Subcutaneous adipose tissue (tissue), 4 donors: ENCODE data around the gene UFSP2. TPM values are rescaled to one million over a fixed set of nuclear protein-coding genes. Genes with fewer than 3 reads are reported as not detected.

Experiments used
- CTCF ChIP-seq: fragments of 450-650 bp; IDR thresholded peaks from one replicate; pipeline ENCODE4 v1.5.1; 2016; ENCODE audit warnings: low read depth, mild to moderate bottlenecking, control low read depth, antibody characterized with exemption, moderate library complexity
- total RNA-seq, 4 donors: library from RNA; depleted of rRNA; stranded (reverse); fragments of >200 nt; gene quantifications; one replicate each; pipeline ENCODE4 v1.1.0, GENCODE V29; 2016

Gene UFSP2, protein sequence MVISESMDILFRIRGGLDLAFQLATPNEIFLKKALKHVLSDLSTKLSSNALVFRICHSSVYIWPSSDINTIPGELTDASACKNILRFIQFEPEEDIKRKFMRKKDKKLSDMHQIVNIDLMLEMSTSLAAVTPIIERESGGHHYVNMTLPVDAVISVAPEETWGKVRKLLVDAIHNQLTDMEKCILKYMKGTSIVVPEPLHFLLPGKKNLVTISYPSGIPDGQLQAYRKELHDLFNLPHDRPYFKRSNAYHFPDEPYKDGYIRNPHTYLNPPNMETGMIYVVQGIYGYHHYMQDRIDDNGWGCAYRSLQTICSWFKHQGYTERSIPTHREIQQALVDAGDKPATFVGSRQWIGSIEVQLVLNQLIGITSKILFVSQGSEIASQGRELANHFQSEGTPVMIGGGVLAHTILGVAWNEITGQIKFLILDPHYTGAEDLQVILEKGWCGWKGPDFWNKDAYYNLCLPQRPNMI
- total RNA-seq, result 10 to 100 TPM; 22.9 to 43.6 (median 36.7) TPM

- no peak for TF ChIP-seq CTCF
Observed at GRCh38 chr4:185425647-185426352, at the start of gene UFSP2. Gene UFSP2 (minus strand): TSS chr4:185425964. CDS start chr4:185425868, 96 bp downstream.

DNA sequence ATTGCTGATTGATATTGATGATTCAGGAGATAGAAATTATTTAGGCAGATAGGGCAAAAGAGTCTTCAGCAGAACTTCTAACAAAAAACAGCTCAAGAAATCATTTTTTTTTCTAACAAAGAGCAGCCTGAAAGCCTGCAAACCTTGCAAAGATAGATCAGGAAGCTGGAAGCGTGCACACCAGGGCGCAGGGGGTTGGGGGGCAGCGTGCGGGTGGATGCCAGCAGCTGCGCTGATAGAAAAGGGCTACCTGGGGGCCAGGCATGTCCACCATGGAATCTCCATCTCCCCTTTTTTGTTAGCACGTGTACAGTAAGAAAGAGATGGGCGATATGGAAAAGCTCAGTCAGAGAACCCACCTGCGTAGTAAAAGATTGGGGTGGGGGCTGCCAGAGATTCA is 47.5 kb upstream of the UFSP2 start:
- TF ChIP-seq CTCF, result no peak

- TF ChIP-seq CTCF, result no peak
Observed at GRCh38 chr4:185472103-185472542, 46.4 kb upstream of the UFSP2 start.

DNA sequence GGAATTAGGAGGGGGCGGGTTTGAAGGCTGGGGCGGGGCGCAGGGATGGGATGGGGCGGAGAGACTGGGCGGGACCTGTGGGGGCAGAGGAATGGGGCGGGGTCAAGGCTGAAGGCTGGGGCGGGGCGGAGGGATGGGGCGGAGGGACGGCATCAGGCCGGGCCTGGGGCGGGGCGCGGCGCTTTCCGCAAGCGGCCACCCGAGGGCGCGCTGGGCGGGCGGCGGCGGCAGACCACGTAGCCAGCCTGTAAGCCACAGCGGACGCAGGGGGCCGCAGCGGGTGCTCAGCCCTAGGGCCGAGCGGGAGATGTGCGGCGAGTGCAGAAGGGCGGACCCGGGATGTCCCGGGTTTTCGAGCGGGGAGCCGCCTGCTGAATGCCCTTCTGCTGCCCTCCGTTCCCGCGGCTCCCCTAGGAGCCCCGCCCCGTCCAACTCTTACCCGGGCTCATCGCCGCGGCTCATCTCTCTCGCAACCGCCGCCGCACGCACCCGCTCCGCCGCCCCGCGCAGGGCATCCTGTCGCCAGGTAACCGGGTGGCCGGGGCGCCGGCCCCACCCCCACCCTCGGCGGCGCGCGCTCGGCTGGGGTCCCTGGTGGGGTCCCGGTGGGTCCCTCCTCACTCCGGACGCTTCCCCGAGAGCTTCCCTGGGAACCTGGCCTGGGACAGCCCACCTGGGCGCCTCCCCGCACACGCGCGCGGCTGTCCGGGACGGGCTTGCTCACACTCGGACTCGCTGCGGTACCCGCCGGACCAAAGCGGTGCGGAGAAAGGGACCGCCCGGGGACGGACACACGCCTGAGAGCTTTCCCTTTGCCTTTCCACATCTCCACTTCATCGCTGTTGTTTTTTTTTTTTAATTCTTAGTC is 45.7 kb upstream of the UFSP2 start, which contains the start of gene CCDC110:
Gene CCDC110, minus strand, starts transcription at position 499 of the 868 bp plus-strand sequence. Its CDS starts 50 bp downstream, at position 449.
- TF ChIP-seq CTCF, result no peak

- TF ChIP-seq CTCF, result no peak
Observed at GRCh38 chr4:185470501-185471195, 44.9 kb upstream of the UFSP2 start.

GRCh38 chr4:185469580-185470154 is 43.9 kb upstream of the UFSP2 start:
- no peak for TF ChIP-seq CTCF
